NCI-H2029 (cell line): ENCODE results near the gene PDE2A.
A peak's percentile ranks its signal among the peaks of the same experiment; 100 is the strongest.
"Not testable (repeated sequence)": the region's sequence is repeated elsewhere in the genome, so short reads cannot be mapped to it uniquely, and the experiment has no call there.

ENCODE experiments used
- DNase-seq: peaks from one replicate; lab custom pipeline; 2025; lab: John Stamatoyannopoulos, UW

PDE2A gene

DNA sequence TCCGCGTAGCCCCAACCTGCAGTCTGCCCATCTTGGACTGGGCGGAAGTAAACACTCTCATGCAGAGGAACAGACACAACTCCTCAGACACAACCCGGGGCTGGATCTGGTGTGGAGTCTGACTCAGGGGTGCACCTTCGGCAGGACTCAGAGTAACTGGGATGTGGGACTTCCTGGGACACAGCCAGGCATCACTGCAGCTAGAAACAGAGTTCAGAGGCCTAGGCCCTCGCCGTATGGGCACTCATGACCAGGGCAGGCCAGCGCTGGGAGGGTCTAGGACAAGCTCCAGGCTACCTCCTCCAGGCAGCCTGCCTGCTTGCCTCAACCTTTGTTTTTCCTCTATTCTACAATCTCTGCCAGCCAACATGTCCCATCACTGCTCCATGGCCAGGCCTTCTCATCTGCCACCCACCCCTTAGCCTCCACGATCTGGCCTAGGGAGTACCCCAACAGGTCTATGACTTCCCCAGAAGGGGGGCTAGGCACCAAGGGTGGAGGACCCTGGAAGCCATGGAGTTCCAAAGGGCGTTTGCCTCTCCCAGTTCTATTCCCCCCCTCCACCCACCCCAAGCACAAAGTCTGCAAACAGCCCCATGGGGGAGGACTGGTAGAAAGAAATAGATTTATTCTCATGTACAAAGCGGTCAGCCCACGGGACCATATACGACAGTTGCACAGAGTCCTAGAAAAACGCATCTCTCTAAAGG lies 98.5 kb downstream of the PDE2A start:
- no peak for DNase-seq

GRCh38 chr11:72574548-72575460 lies 99.4 kb downstream of the PDE2A start:
- DNase-seq: no peak

DNA sequence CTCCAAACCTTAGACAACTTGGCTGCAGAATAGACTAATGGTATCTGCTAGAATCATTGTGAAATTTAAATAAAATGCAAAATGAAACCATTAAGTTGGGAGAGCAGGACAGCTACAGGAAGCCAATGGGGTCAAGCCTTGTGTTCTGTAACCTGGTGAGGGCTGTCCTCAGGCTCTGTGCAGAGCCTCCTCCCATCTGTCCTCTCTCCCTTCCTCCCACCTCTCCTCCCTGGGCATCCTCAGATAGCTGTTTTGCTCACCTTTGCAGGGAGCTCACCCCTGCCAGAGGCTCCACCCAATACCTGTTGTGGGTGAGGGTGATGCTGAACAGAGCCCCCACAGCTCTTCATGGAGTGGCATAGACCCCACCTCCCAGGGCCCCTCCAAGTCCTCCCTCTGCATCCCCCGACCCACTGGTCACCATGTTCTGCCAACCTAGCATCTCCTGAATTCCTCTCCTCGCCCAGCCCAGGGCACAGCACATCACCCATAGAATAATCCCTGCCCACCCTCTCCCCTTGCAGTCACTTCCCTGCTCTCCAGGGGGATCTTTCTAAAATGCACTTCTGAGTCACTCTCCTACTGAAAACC lies 100.3 kb downstream of the PDE2A start:
- no peak for DNase-seq

DNA sequence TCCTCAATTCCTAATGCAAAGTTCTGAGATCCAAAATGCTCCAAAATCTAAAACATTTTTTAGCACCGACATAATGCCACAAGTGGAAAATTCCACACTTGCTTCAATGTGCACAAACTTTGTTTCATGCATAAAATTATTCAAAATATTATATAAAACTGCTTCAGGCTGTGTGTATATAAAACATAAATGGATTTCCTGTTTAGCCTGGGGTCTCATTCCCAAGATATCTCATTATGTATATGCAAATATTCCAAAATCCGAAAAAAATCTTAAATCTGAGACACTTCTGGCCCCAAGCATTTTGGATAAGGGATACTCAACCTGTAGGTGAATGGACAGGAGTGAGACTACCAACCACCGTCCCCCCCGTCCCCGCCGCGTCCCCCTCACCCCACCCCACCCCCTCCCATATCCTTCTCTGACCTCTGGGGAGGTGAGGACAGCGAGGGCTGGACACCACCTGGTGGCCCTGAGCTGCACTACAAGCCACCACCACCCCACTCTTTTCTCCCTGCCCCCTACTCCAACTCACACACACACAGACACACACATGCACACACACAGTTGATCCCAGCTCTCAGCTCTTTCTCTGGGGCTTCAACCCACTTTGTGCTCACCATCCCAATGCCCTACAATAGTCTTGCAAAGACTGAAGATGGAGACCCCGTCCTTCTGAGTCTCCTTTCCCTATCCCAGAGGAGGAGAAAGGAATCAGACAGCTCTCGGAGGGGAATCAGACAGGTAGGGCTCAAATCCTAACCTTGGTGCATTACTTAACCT lies 101.0 kb downstream of the PDE2A start:
- peak; percentile 17 for DNase-seq

GRCh38 chr11:72572540-72572939 lies 101.7 kb downstream of the PDE2A start:
- not testable (repeated sequence) for DNase-seq

DNA sequence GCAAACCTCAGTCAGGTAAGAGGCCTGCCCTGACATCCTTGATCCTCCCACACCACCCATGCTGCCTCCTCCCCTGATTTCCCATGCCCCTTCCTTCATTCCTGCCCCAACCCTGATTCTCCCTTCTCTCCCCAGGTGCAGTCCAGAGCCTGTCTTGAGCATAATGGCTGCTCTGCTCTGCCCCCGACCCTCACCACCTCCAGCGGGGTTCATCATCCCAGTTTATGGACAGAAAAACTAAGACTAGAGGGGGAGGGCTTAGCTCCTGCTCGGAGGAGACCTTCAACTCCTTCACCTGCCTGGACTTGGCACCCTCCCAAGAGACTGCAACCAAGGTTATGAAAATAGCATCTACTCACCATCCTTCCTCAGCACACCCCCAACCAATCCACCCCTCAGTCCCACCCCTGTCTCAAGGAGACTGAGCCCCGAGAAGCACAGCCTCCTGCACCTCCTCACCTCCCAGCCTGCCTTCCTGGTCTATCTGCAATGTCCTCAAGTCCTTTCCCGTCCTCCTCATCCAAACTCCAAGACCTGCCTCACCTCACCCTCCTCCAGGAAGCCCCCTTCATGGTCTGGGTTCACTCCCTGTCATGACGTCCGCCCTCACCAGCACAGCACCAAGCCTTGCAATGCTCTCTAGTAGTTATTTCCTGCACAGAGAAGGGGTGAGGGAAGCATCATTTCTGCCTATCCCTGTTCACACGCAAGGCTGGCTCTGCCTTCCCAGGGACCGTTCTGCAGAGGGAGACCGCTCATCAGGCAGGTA lies 103.1 kb downstream of the PDE2A start:
- DNase-seq: no peak

DNA sequence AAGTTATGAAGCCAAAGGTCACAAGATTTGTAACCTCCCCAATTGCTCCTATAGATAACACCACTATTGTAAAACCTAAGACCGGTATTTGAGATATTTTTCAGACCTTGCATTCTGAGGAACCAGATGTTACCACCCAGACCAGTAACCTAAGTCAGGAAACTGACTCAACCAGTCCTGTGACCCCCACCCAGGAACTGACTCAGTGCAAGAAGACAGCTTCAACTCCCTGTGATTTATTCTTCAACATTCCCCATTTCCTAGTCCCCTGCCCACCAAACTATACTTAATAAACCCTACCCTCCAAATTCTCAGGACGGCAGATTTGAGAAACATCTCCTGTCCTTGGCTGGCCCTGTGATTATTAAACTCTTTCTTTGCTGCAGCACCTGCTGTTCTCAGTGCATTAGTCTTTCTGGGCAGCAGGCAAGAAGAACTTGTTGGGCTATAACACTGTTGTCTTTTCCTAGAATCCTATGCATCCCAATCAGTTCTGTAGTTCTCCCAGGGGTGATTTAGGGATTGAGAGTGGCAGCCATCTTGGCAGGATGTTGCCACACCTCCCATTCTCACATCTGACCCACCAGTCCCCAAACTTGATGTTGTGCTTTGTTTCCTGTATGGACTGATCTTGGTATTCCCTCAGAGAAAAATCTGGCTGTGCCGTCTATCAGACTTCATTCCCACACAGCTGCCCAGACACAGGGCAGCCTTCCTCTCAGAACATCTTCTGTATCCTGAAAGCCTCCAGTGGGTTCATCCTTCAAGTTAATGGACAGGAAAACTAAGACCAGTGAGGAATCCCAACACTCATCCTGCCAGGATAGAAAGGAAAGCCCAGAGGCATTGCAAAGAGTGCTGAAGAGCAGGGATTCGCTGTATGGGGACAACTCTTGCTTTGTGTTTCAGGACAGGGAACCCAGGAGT lies 104.0 kb downstream of the PDE2A start:
- DNase-seq: no peak

DNA sequence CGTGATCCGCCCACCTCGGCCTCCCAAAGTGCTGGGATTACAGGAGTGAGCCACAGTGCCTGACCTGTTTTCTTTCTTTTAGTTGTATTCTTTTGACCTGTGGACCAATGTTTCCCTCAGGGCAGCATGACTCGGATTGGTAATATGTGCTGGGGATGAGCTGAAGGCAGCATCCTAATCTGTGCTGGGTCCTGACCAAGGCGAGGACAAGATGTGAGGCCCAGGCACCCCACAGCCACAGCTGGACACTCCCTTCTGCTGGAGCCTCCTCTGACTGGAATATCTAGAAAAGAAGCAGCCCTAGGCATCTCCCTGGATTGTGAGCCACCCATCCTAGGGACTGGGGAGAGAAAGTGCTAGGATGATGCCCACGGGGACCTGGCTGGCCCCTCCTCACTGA lies 105.4 kb downstream of the PDE2A start:
- no peak for DNase-seq

- no peak for DNase-seq
Measured at GRCh38 chr11:72562431-72562830, 111.8 kb downstream of the PDE2A start.

- no peak for DNase-seq
Measured at GRCh38 chr11:72561856-72562255, 112.4 kb downstream of the PDE2A start.

GRCh38 chr11:72560864-72561263 lies 113.4 kb downstream of the PDE2A start:
- not testable (repeated sequence) for DNase-seq

DNA sequence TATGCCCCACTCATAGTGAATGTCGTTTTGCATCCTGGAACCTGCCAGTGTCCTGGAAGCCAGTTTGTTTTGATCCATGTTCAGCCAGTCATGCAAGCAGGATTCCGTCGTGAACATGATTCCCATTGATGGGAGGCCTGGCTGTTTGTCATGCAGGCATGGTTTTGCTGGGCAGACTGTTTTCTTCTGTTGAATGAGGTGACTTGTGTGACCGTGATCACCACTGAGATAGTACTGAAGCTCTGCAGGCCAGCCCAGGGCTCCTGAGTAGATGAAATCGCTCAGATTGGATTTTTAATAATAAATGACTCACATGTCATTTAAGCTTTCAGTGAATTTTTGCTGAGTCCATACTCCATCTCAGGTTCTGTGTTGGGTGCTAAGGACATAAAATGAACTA lies 117.8 kb downstream of the PDE2A start:
- no peak for DNase-seq

DNA sequence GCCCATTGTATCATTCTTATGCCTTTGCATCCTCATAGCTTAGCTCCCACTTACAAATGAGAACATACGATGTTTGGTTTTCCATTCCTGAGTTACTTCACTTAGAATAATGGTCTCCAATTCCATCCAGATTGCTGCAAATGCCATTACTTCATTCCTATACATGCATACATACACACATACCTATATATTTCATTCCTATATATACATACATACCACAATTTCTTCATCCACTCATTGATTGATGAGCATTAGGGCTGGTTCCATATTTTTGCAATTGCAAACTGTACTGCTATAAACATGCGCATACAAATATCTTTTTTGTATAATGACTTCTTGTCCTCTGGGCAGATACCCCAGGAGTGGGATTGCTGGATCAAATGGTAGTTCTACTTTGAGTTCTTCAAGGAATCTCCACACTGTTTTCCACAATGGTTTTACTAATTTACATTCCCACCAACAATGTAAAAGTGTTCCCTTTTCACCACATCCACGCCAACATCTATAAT lies 119.2 kb downstream of the PDE2A start:
- DNase-seq: not testable (repeated sequence)

DNA sequence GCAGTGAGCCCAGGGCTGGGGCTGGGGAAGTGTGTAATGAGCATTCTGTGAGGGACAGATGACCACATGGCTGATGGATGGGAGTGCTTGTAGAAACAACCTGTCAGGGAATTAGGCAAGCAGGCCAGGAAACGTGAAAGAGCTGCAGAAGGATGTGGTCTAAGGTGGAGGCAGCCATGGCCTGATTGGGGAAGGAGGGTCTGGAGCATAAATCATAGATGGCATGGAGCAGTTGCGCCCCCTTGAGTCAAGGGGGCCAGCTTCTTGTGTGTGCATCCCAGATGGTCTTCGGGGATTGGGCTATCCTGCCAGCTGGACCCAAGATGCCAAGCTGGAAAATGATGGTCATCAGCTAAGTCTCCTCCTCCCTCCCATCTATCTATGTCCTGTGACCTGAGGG lies 120.5 kb downstream of the PDE2A start:
- DNase-seq: no peak

DNA sequence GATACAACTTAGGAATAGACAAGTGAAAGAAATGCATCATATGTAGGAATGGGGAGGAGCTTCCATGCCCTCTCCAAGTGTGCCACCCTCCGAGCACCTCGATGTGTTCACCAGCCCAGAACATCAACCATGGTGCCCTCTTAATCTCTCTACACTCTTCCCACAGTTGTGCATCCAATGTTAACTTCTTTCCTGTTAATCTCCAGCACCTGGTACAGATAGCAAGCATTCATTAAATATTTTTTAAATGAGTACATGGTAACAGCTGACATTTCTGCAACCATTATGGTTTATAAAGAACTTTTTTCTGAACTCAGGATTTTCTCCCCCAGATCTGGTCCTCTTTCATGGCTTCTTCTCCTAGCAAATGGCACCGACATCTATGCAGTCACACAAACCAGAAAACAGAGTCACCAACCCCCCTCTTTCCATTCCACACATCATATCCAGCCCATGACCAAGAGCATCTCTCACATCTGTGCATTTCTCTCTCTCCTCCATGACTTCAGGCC lies 121.8 kb downstream of the PDE2A start:
- DNase-seq: no peak

DNA sequence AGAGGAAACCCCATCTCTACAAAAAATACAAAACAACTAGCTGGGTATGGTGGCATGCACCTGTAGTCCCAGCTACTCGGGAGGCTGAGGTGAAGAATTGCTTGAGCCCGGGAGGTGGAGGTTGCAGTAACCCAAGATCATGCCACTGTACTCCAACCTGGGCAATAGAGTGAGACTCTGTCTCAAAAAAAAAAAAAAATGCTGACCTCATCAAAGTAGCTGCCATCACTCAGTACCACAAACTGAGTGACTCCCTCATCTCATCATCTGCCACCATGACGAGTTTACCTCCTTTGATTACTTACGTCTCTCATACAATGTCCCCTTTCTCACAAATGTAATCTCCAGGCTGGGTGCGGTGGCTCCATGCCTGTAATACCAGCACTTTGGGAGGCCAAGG lies 122.7 kb downstream of the PDE2A start:
- no peak for DNase-seq

GRCh38 chr11:72548463-72548862 lies 125.8 kb downstream of the PDE2A start:
- DNase-seq: no peak

DNA sequence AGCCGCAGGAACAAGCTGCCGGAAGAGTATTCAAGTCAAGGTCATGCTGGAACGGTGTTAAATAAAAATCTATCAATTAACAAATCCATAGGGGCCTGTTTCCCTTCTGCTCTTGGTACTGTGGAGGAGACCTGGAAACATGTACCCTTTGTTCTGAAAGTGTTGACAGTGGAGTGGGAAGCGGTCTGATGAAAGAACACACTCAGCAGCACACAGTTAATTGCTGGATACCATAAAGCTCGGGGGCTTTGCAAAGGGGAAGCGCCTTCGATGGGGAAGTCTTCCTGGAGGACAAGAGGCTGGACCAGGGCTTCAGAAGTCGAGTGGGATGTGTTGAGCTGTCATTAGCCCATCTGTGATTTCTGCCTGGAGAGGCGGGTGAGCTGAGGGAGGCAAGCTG lies 127.4 kb downstream of the PDE2A start:
- no peak for DNase-seq

DNA sequence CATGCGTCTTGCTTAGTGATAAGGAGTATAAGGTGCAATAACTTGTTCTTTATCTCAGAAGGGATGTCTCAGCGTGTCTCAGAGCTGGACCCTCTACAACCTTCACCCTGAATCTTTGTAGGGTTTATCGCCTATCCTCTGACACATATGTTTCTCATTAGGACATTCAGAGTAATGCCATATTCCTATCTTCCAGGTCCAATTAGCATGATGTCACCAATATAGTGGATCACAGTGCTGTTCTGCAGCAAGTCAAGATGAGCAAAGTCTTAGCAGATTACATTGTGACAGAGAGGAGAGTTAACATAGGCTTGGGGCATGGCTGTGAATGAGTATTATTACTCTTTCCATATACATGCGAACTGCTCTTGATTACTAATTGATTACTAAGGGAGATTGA lies 129.6 kb downstream of the PDE2A start:
- DNase-seq: no peak
